Measurements from ENCODE around the gene ARHGEF28. TPM values are rescaled to one million over a fixed set of nuclear protein-coding genes. Genes with fewer than 3 reads are reported as not detected.
A peak's percentile ranks its signal among the peaks of the same experiment; 100 is the strongest.

The ARHGEF28 gene
- total and polyA plus RNA-seq, 2 of the 13 experiments (the other 11 are each of a cell fraction or from before 2014, with no cell fraction given): 17.4 to 34.1 TPM

DNA sequence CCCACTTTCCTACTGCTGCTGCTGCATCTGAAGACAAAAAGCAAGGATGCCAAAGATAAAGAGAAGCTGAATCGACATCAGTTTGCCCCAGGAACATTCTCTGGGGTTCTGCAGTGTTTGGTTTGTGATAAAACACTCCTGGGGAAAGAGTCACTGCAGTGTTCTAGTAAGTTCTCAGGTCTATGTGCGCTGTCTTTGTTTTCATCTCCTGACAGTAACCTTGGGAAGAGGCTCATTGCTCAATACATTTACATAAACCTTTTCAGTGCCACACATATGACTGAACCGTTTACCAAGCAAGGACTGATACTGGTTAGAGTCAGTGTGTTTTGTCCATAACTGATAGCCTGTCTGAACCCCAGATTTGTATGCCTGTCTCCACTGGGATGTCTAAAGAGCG is 232.1 kb downstream of the ARHGEF28 start (continued):
- TF ChIP-seq MTA1 (CRISPR knock-in tag; IDR thresholded peaks at IDR 0.05; ENCODE audit: borderline replicate concordance): no peak; the same call in 1 of the 2 replicates
- TF ChIP-seq, protein P1, sequence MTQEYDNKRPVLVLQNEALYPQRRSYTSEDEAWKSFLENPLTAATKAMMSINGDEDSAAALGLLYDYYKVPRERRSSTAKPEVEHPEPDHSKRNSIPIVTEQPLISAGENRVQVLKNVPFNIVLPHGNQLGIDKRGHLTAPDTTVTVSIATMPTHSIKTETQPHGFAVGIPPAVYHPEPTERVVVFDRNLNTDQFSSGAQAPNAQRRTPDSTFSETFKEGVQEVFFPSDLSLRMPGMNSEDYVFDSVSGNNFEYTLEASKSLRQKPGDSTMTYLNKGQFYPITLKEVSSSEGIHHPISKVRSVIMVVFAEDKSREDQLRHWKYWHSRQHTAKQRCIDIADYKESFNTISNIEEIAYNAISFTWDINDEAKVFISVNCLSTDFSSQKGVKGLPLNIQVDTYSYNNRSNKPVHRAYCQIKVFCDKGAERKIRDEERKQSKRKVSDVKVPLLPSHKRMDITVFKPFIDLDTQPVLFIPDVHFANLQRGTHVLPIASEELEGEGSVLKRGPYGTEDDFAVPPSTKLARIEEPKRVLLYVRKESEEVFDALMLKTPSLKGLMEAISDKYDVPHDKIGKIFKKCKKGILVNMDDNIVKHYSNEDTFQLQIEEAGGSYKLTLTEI (CRISPR knock-in tag; conservative IDR thresholded peaks at IDR 0.05): no peak
- TF ChIP-seq, protein P2, sequence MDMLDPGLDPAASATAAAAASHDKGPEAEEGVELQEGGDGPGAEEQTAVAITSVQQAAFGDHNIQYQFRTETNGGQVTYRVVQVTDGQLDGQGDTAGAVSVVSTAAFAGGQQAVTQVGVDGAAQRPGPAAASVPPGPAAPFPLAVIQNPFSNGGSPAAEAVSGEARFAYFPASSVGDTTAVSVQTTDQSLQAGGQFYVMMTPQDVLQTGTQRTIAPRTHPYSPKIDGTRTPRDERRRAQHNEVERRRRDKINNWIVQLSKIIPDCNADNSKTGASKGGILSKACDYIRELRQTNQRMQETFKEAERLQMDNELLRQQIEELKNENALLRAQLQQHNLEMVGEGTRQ (IDR thresholded peaks at IDR 0.05; ENCODE audit: low read depth, low read length): no peak
- TF ChIP-seq, protein P2 (CRISPR knock-in tag; IDR thresholded peaks at IDR 0.05; ENCODE audit: borderline replicate concordance): no peak
- TF ChIP-seq, protein P3, sequence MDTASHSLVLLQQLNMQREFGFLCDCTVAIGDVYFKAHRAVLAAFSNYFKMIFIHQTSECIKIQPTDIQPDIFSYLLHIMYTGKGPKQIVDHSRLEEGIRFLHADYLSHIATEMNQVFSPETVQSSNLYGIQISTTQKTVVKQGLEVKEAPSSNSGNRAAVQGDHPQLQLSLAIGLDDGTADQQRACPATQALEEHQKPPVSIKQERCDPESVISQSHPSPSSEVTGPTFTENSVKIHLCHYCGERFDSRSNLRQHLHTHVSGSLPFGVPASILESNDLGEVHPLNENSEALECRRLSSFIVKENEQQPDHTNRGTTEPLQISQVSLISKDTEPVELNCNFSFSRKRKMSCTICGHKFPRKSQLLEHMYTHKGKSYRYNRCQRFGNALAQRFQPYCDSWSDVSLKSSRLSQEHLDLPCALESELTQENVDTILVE (CRISPR knock-in tag; IDR thresholded peaks at IDR 0.05): no peak
- TF ChIP-seq, protein P4, sequence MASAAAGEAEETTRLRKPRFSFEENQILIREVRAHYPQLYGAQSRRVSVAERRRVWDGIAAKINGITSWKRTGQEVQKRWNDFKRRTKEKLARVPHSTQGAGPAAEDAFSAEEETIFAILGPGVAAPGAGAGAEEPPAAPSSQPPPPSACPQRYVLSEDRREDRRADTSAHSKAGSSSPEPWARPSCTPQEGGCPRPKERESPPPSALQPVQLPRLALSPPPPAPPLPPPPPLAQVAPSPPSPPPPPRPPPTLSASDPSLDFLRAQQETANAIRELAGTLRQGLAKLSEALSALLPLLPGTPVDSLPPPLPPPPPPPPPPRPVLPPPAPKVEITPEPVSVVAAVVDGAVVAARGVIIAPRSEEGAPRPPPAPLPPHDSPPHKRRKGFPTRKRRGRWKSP (CRISPR knock-in tag; IDR thresholded peaks at IDR 0.05): peak; percentile 76; the same call in 1 of the 2 replicates
- TF ChIP-seq ZNF260 (CRISPR knock-in tag; IDR thresholded peaks at IDR 0.05; ENCODE audit: borderline replicate concordance, low read depth): no peak
- TF ChIP-seq SRSF4 (IDR thresholded peaks at IDR 0.05; ENCODE audit: low read depth, low read length, poor library complexity, severe bottlenecking): no peak
- TF ChIP-seq HMG20A (CRISPR knock-in tag; IDR thresholded peaks at IDR 0.05; ENCODE audit: borderline replicate concordance): peak; percentile 65; the same call in 1 of the 2 replicates
- TF ChIP-seq MED1 (CRISPR knock-in tag; IDR thresholded peaks at IDR 0.05): peak; percentile 88
- no peak for TF ChIP-seq ZNF781 (CRISPR knock-in tag; IDR thresholded peaks at IDR 0.05; ENCODE audit: borderline replicate concordance, not compliant biosample characterization)
- TF ChIP-seq, protein P5, sequence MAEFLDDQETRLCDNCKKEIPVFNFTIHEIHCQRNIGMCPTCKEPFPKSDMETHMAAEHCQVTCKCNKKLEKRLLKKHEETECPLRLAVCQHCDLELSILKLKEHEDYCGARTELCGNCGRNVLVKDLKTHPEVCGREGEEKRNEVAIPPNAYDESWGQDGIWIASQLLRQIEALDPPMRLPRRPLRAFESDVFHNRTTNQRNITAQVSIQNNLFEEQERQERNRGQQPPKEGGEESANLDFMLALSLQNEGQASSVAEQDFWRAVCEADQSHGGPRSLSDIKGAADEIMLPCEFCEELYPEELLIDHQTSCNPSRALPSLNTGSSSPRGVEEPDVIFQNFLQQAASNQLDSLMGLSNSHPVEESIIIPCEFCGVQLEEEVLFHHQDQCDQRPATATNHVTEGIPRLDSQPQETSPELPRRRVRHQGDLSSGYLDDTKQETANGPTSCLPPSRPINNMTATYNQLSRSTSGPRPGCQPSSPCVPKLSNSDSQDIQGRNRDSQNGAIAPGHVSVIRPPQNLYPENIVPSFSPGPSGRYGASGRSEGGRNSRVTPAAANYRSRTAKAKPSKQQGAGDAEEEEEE (CRISPR knock-in tag; IDR thresholded peaks at IDR 0.05; ENCODE audit: borderline replicate concordance): no peak
- no peak for TF ChIP-seq ZNF121 (CRISPR knock-in tag; IDR thresholded peaks at IDR 0.05)
- no peak for TF ChIP-seq HIVEP1 (CRISPR knock-in tag; IDR thresholded peaks at IDR 0.05)
- no peak for TF ChIP-seq GTF2F1 (IDR thresholded peaks at IDR 0.05; ENCODE audit: low read length)
- TF ChIP-seq, protein P6, sequence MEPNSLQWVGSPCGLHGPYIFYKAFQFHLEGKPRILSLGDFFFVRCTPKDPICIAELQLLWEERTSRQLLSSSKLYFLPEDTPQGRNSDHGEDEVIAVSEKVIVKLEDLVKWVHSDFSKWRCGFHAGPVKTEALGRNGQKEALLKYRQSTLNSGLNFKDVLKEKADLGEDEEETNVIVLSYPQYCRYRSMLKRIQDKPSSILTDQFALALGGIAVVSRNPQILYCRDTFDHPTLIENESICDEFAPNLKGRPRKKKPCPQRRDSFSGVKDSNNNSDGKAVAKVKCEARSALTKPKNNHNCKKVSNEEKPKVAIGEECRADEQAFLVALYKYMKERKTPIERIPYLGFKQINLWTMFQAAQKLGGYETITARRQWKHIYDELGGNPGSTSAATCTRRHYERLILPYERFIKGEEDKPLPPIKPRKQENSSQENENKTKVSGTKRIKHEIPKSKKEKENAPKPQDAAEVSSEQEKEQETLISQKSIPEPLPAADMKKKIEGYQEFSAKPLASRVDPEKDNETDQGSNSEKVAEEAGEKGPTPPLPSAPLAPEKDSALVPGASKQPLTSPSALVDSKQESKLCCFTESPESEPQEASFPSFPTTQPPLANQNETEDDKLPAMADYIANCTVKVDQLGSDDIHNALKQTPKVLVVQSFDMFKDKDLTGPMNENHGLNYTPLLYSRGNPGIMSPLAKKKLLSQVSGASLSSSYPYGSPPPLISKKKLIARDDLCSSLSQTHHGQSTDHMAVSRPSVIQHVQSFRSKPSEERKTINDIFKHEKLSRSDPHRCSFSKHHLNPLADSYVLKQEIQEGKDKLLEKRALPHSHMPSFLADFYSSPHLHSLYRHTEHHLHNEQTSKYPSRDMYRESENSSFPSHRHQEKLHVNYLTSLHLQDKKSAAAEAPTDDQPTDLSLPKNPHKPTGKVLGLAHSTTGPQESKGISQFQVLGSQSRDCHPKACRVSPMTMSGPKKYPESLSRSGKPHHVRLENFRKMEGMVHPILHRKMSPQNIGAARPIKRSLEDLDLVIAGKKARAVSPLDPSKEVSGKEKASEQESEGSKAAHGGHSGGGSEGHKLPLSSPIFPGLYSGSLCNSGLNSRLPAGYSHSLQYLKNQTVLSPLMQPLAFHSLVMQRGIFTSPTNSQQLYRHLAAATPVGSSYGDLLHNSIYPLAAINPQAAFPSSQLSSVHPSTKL (CRISPR knock-in tag; IDR thresholded peaks at IDR 0.05): peak; percentile 92
- peak; percentile 56 for TF ChIP-seq HNF4A (CRISPR knock-in tag; IDR thresholded peaks at IDR 0.05)
- TF ChIP-seq RAD51 (IDR thresholded peaks at IDR 0.05; ENCODE audit: borderline replicate concordance): no peak
